OCI-LY3 (cell line): ENCODE data around the gene NYAP2.

Experiments used
- H2AFZ ChIP-seq: fragments of 200-600, 300-600 bp; shearing (Covaris generic); 2 replicates; pipeline ENCODE4 v1.6.0; 2014; ENCODE audit warnings: antibody characterized with exemption, low read depth, low read length
- H3K27ac ChIP-seq: fragments of 200-600, 300-600 bp; sonication (generic); 2 replicates; pipeline ENCODE4 v1.5.1; 2014; ENCODE audit warnings: mild to moderate bottlenecking, low read length, moderate library complexity, mixed read lengths
- H3K27me3 ChIP-seq: fragments of 200-600, 300-600 bp; sonication (generic); 2 replicates; pipeline ENCODE4 v1.6.1; 2014; ENCODE audit warnings: low read depth, low read length, mixed read lengths
- H3K36me3 ChIP-seq: fragments of 200-600, 300-600 bp; sonication (generic); replicated peaks from 2 replicates; pipeline ENCODE3; 2014; ENCODE audit warnings: low read depth, low read length, mixed read lengths
- H3K4me1 ChIP-seq: fragments of 300-600, 200-600 bp; sonication (generic); 2 replicates; pipeline ENCODE4 v1.6.1; 2014; ENCODE audit warnings: low read length, mixed read lengths
- H3K4me2 ChIP-seq: fragments of 200-600, 300-600 bp; sonication (generic); 2 replicates; pipeline ENCODE4 v1.6.1; 2014; ENCODE audit warnings: low read length, mixed read lengths
- H3K4me3 ChIP-seq: fragments of 300-600, 200-600 bp; sonication (generic); 2 replicates; pipeline ENCODE4 v1.5.1; 2014; ENCODE audit warnings: antibody characterized with exemption, mild to moderate bottlenecking, low read length, moderate library complexity
- H3K79me2 ChIP-seq: fragments of 300-600, 200-600 bp; shearing (Covaris generic); 2 replicates; pipeline ENCODE4 v1.6.1; 2014; ENCODE audit warnings: mild to moderate bottlenecking, low read length, mixed read lengths
- H3K9ac ChIP-seq: fragments of 300-600, 200-600 bp; shearing (Covaris generic); 2 replicates; pipeline ENCODE4 v1.6.0; 2014; ENCODE audit warnings: mild to moderate bottlenecking, low read length, moderate library complexity
- H3K9me3 ChIP-seq: fragments of 200-600, 300-600 bp; shearing (Covaris generic); 2 replicates; pipeline ENCODE4 v1.6.1; 2014; ENCODE audit warnings: low read length, mixed read lengths; ENCODE audit not compliant: insufficient read depth
- H4K20me1 ChIP-seq: fragments of 200-600, 300-600 bp; sonication (generic); 2 replicates; pipeline ENCODE4 v1.6.1; 2016; ENCODE audit warnings: low read length, mixed read lengths; ENCODE audit not compliant: insufficient read depth
- EZH2phosphoT487 ChIP-seq: fragments of 200-600 bp; shearing (Covaris generic); IDR thresholded peaks from 2 replicates; pipeline ENCODE4 v1.6.1; 2018; ENCODE audit warnings: antibody characterized with exemption, mixed run types, low read depth
- TF ChIP-seq, protein P1 (sequence below): fragments of 200-600, 300-600 bp; sonication (generic); IDR thresholded peaks from 2 replicates; pipeline ENCODE4 v1.5.1; 2014; ENCODE audit warnings: antibody characterized with exemption, low read length, low read depth

NYAP2 gene

DNA sequence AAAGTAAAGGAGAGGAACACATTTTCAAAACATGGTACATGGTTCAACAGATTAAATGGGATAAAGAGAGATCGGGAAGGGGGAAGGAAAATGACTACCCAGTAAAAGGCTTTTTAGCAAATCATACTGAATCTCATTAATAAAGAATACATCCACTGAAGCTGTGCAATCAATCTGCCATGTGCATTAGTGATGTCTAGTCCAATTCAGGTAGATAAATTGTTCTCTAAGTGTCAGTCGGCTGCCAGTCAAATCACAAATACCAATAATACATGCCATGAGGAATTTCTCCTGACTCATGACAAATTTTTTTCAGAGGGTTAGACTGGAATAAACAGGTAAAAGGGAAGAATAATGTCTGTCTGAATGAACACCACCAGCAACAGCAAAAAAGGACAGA, 22.6 kb downstream of the NYAP2 start:
- H3K4me1 ChIP-seq: peaks cover 11% of the 10 kb centered on the region
- H3K36me3 ChIP-seq: no peaks in the 10 kb centered on the region
- H3K4me3 ChIP-seq: no peak overlapping the region
- H3K4me2 ChIP-seq: no peak overlapping the region
- H3K27me3 ChIP-seq: no peaks in the 10 kb centered on the region
- H4K20me1 ChIP-seq: no peaks in the 10 kb centered on the region
- H3K9me3 ChIP-seq: no peaks in the 10 kb centered on the region
- no peak overlapping the region for H3K9ac ChIP-seq
- TF ChIP-seq, protein P1, sequence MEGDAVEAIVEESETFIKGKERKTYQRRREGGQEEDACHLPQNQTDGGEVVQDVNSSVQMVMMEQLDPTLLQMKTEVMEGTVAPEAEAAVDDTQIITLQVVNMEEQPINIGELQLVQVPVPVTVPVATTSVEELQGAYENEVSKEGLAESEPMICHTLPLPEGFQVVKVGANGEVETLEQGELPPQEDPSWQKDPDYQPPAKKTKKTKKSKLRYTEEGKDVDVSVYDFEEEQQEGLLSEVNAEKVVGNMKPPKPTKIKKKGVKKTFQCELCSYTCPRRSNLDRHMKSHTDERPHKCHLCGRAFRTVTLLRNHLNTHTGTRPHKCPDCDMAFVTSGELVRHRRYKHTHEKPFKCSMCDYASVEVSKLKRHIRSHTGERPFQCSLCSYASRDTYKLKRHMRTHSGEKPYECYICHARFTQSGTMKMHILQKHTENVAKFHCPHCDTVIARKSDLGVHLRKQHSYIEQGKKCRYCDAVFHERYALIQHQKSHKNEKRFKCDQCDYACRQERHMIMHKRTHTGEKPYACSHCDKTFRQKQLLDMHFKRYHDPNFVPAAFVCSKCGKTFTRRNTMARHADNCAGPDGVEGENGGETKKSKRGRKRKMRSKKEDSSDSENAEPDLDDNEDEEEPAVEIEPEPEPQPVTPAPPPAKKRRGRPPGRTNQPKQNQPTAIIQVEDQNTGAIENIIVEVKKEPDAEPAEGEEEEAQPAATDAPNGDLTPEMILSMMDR: no peak
- TF ChIP-seq EZH2phosphoT487: no peak
- no peak overlapping the region for H3K27ac ChIP-seq
- H3K79me2 ChIP-seq: no peaks in the 10 kb centered on the region
- no peak overlapping the region for H2AFZ ChIP-seq

DNA sequence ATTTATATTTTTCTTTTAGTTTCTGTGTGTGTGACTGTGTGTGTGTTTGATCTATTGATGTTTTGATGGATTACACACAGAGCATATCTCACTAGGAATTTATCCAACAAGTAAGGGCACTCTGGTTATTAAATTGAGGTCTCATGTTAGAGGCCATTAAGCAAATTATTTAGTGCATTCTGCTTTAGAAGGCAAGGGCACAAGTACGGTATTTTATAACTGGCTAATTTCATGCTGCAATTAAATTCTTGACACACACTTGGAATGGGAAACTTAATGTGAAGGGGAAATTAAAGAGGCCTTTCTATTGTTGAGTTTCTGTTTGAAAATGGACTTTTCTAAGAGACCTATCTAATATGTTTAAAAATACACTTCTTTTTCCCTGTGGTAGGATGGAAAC, 25.8 kb downstream of the NYAP2 start:
- Histone ChIP-seq H3K36me3 (no peaks in the 10 kb centered on the region), H2AFZ (no peak overlapping the region), H3K27me3 (no peaks in the 10 kb centered on the region), H3K4me3 (no peak overlapping the region), H4K20me1 (no peaks in the 10 kb centered on the region), H3K27ac (no peak overlapping the region), H3K4me2 (no peak overlapping the region), H3K4me1 (peaks cover 9% of the 10 kb centered on the region), H3K9ac (no peak overlapping the region), H3K79me2 (no peaks in the 10 kb centered on the region), H3K9me3 (no peaks in the 10 kb centered on the region)
- TF ChIP-seq, protein P1: no peak
- no peak for TF ChIP-seq EZH2phosphoT487

DNA sequence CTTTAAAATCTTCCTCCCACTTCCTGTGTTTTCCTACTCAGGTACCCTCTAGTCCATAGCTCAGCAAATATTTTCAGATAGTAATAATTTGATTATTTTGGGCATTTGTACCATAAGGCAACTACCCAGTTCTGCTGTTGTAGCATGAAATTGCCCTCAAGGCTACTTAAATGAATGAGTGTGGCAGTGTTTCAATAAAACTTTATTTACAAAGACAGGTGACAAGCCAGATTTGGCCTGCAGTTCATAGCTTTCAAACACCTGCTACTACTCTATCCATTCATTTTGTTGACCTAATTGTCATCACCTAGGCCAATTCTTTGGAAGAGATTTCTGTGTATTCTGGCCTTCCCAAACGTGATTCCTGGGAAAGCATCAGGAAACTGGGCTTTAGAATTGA, 28.9 kb downstream of the NYAP2 start:
- Histone ChIP-seq H3K27ac (no peak overlapping the region), H3K4me1 (peaks cover 9% of the 10 kb centered on the region), H3K9ac (no peak overlapping the region), H3K36me3 (no peaks in the 10 kb centered on the region), H2AFZ (no peak overlapping the region), H3K4me3 (no peak overlapping the region), H4K20me1 (no peaks in the 10 kb centered on the region), H3K9me3 (no peaks in the 10 kb centered on the region), H3K27me3 (no peaks in the 10 kb centered on the region), H3K4me2 (no peak overlapping the region), H3K79me2 (no peaks in the 10 kb centered on the region)
- TF ChIP-seq EZH2phosphoT487: no peak
- TF ChIP-seq, protein P1: no peak

DNA sequence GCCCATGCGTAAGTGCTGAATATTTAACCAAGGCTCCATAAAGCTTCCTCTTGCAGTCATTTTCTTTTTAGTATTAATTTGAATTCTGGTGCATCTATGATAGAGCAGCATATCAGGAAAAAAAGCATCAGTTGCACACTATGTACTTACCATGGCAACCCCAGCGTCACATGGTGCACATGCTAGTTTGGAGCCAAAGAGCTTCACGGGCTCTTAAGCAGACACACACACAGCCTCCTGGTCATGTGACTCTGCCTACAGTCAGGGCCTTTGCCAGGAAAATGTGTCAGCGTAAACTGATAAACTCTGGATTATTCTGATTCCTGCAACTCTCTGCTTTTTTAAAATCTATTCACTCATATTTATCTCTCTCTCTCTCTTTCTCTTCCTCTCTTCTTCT, 30.2 kb downstream of the NYAP2 start:
- Histone ChIP-seq H3K9ac (no peak overlapping the region), H2AFZ (no peak overlapping the region), H3K79me2 (no peaks in the 10 kb centered on the region), H3K27me3 (no peaks in the 10 kb centered on the region), H3K4me2 (no peak overlapping the region), H3K36me3 (no peaks in the 10 kb centered on the region), H4K20me1 (no peaks in the 10 kb centered on the region), H3K27ac (no peak overlapping the region), H3K4me3 (no peak overlapping the region), H3K4me1 (peaks cover 9% of the 10 kb centered on the region), H3K9me3 (no peaks in the 10 kb centered on the region)
- TF ChIP-seq EZH2phosphoT487: no peak
- TF ChIP-seq, protein P1: no peak
